ENCODE data around the gene GAL3ST2. TPM values are rescaled to one million over a fixed set of nuclear protein-coding genes. Genes with fewer than 3 reads are reported as not detected.

Gene GAL3ST2
- total and polyA plus RNA-seq, 8 donors = 0.26 to 0.31 (median 0.29) TPM; not detected in 2

DNA sequence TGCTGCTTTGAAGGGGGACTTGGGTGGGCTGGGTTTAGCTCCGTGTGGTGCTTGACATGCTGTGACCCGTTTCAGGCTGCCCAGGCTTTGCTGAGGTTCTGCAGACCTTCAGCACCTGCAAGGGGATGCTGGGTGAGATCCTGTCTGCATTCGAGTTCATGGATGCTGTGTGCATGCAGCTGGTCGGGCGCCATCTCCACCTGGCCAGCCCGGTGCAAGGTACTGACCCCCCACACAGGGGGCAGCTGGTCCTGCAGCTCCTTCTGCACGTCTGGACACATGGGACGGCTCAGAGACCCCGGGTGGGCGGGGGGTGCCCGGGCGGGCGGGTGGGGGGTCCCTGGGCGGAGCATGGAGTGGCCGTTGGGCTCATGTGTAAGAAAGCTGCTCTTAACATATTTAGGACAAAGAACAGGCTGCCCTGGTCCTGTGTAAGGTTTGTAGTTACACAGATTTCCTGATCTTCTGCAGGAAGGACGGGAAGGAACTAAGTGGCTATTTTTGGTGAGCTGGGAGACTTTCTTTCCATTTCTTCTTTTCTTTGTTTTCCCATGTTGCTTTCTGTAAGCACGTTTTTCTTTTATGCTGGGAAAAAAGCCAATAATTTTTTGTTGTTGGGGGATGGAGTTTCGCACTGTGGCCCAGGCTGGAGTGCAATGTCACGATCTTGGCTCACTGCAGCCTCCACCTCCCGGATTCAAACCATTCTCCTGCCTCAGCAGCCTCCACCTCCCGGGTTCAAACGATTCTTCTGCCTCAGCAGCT is 26.4 kb upstream of the GAL3ST2 start:
- Histone ChIP-seq H3K27ac (no peak overlapping the region), H3K4me1 (no peaks in the 10 kb centered on the region), H3K27me3 (no peaks in the 10 kb centered on the region), H3K9me3 (no peaks in the 10 kb centered on the region), H3K4me3 (no peak overlapping the region), H3K36me3 (peaks cover 0 to 85% of the 10 kb centered on the region in 2 donors)
- intact Hi-C loops (cut with DNase I) = no loop called here
- DNase-seq (peak in 1 of 4 donors; percentile 52), ATAC-seq (no peak)
- TF ChIP-seq, protein P1, sequence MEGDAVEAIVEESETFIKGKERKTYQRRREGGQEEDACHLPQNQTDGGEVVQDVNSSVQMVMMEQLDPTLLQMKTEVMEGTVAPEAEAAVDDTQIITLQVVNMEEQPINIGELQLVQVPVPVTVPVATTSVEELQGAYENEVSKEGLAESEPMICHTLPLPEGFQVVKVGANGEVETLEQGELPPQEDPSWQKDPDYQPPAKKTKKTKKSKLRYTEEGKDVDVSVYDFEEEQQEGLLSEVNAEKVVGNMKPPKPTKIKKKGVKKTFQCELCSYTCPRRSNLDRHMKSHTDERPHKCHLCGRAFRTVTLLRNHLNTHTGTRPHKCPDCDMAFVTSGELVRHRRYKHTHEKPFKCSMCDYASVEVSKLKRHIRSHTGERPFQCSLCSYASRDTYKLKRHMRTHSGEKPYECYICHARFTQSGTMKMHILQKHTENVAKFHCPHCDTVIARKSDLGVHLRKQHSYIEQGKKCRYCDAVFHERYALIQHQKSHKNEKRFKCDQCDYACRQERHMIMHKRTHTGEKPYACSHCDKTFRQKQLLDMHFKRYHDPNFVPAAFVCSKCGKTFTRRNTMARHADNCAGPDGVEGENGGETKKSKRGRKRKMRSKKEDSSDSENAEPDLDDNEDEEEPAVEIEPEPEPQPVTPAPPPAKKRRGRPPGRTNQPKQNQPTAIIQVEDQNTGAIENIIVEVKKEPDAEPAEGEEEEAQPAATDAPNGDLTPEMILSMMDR (IDR thresholded peaks at IDR 0.05) = no peak

DNA sequence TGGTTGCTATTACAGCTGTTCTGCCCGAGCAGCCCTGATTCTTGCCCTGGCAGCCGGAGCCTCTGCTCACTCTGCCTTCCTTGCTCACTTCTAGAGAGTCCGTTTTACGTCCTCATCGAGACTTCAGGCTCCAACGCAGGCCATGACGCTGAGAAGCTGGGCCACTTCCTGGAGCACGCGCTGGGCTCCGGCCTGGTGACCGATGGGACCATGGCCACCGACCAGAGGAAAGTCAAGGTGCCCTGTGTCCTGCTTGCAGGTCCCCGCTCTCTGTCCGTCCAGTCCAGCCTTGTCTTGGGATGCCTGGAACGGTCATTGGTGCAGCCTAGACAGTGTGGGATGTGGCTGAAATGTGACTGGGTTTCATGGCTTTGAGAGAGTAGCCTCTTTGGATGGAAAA is 25.5 kb upstream of the GAL3ST2 start:
- Histone ChIP-seq H3K4me1 (no peaks in the 10 kb centered on the region), H3K4me3 (no peak overlapping the region), H3K36me3 (peaks cover 0 to 85% of the 10 kb centered on the region in 2 donors), H3K27me3 (no peaks in the 10 kb centered on the region), H3K27ac (no peak overlapping the region), H3K9me3 (no peaks in the 10 kb centered on the region)
- TF ChIP-seq, protein P1 (IDR thresholded peaks at IDR 0.05) = no peak
- intact Hi-C loops (cut with DNase I) = no loop called here
- DNase-seq (peak in 1 of 4 donors; percentile 64), ATAC-seq (no peak)

DNA sequence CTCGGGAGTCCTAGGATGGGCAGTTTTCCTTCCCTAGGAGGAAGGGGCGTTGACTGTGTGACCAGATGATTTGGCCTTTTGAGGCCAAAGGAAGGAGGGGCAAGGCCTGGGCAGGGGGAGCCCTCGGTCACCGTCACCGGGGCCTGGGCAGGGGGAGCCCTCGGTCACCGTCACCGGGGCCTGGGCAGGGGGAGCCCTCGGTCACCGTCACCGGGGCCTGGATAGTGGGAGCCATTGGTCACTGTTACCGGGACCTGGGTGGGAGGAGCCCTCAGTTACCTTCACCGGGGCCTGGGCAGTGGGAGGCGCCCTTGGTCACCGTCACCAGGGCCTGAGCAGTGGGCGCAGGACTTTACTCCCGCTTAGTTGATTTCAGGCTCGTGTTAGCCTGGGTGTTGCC is 24.8 kb upstream of the GAL3ST2 start:
- Histone ChIP-seq H3K27ac (no peak overlapping the region), H3K4me1 (no peaks in the 10 kb centered on the region), H3K36me3 (peaks cover 0 to 83% of the 10 kb centered on the region in 2 donors), H3K9me3 (no peaks in the 10 kb centered on the region), H3K27me3 (no peaks in the 10 kb centered on the region), H3K4me3 (no peak overlapping the region)
- intact Hi-C loops (cut with DNase I) = no loop called here
- TF ChIP-seq, protein P1 (IDR thresholded peaks at IDR 0.05) = no peak
- DNase-seq (peak in 1 of 4 donors; percentile 65), ATAC-seq (no peak)

DNA sequence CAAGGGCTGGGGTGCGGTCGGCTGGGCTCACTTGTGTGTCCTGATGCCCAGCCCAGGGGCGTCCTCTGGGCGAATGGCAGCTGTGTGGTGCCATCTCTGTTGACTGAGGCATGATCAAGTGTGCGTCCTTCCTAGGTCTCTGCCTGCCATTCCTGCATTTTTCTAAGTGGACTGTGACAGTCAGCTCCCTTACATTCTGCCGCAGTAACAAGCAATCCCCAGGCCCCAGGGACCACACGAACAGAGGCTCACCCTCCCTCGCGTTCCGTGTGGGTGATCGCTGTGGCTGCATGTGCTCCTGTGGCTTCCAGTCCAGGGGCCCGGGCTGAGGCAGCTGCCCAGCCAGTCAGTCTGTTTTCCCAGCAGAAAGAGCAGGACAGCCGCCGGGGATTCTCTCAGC is 24.4 kb upstream of the GAL3ST2 start:
- intact Hi-C loops (cut with DNase I) = no loop called here
- H3K4me1 ChIP-seq = no peaks in the 10 kb centered on the region
- peaks cover 0 to 85% of the 10 kb centered on the region in 2 donors for H3K36me3 ChIP-seq
- no peaks in the 10 kb centered on the region for H3K27me3 ChIP-seq
- no peaks in the 10 kb centered on the region for H3K9me3 ChIP-seq
- ATAC-seq = no peak
- no peak overlapping the region for H3K4me3 ChIP-seq
- H3K27ac ChIP-seq = no peak overlapping the region
- TF ChIP-seq, protein P1 (IDR thresholded peaks at IDR 0.05) = no peak
- peak in 1 of 4 donors; percentile 52 for DNase-seq

DNA sequence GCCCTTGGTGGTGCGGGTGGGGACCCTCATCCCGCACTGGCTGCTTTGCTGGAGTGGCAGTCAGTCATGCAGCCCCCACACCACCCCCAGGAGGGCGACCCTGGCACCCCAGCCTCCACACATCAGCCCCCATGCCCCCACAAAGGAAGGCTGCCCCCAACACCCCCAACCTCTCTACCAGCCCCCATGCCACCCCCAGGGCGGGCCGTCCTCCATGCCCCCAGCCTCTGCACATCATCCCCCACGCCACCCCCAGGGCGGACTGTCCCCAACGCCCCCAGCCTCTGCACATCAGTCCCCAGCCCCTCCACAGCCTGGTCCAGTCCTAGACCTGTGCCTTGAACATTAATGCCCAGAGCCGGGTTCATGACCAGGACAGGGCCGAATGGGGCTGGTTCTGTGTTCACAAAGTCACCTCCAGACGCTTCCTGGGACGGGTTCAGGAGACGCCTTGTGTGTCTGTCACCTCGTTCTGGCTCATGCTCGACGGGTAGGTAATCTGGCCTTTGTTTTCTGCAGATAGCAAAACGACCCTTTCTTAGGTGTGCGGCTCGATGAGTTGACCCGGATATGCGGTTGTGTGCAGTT is 23.8 kb upstream of the GAL3ST2 start:
- Histone ChIP-seq H3K4me3 (no peak overlapping the region), H3K27ac (no peak overlapping the region), H3K9me3 (no peaks in the 10 kb centered on the region), H3K27me3 (no peaks in the 10 kb centered on the region), H3K36me3 (peaks cover 0 to 87% of the 10 kb centered on the region in 2 donors), H3K4me1 (no peaks in the 10 kb centered on the region)
- DNase-seq (peak in 1 of 4 donors; percentile 63), ATAC-seq (no peak)
- intact Hi-C loops (cut with DNase I) = no loop called here
- TF ChIP-seq, protein P1 (IDR thresholded peaks at IDR 0.05) = no peak

Data from left lung (tissue), 10 donors.